Measurements from ENCODE around the gene FBXO28. TPM values are rescaled to one million over a fixed set of nuclear protein-coding genes. Genes with fewer than 3 reads are reported as not detected.

FBXO28 gene
- total RNA-seq, 1 donor from 2014 or later: 29.2 TPM

GRCh38 chr1:224198572-224198971 lies 84.7 kb downstream of the FBXO28 start:
- no peak for DNase-seq (ENCODE audit: low read depth, low spot score)
- Mint-ChIP-seq H3K4me3 (no peak overlapping the region), H3K27me3 (ENCODE audit: low read depth) (no peaks in the 10 kb centered on the region), H3K4me1 (peaks cover 6% of the 10 kb centered on the region), H3K36me3 (ENCODE audit: low read depth) (peaks cover 10% of the 10 kb centered on the region), H3K27ac (ENCODE audit: unreplicated experiment) (no peak overlapping the region), H3K9me3 (no peaks in the 10 kb centered on the region)
- TF ChIP-seq, protein P1, sequence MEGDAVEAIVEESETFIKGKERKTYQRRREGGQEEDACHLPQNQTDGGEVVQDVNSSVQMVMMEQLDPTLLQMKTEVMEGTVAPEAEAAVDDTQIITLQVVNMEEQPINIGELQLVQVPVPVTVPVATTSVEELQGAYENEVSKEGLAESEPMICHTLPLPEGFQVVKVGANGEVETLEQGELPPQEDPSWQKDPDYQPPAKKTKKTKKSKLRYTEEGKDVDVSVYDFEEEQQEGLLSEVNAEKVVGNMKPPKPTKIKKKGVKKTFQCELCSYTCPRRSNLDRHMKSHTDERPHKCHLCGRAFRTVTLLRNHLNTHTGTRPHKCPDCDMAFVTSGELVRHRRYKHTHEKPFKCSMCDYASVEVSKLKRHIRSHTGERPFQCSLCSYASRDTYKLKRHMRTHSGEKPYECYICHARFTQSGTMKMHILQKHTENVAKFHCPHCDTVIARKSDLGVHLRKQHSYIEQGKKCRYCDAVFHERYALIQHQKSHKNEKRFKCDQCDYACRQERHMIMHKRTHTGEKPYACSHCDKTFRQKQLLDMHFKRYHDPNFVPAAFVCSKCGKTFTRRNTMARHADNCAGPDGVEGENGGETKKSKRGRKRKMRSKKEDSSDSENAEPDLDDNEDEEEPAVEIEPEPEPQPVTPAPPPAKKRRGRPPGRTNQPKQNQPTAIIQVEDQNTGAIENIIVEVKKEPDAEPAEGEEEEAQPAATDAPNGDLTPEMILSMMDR (conservative IDR thresholded peaks at IDR 0.05): no peak

DNA sequence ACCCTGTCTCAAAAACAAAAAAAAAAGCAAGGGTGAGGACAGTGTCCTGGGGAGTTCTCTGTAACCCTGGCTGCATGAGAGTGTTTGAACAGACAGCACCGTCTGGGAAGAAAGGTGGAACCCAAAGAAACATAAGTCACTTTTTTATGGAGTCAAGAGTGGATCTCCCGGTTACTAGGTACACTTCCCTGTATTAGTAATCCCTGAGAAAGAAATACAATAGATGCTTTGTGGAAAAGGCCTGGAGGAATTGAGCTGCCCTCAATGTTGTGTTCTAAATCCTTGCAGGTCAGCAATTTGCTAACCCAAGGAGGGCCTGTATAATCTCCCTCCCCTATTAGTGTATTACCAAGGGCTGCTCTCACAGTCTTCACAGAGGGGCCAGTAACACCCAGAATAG lies 85.8 kb downstream of the FBXO28 start:
- peaks cover 9% of the 10 kb centered on the region for H3K4me1 Mint-ChIP-seq
- H3K9me3 Mint-ChIP-seq: no peaks in the 10 kb centered on the region
- H3K36me3 Mint-ChIP-seq (ENCODE audit: low read depth): peaks cover 5% of the 10 kb centered on the region
- TF ChIP-seq, protein P1 (conservative IDR thresholded peaks at IDR 0.05): no peak
- no peaks in the 10 kb centered on the region for H3K27me3 Mint-ChIP-seq (ENCODE audit: low read depth)
- H3K4me3 Mint-ChIP-seq: no peak overlapping the region
- H3K27ac Mint-ChIP-seq (ENCODE audit: unreplicated experiment): no peak overlapping the region
- no peak for DNase-seq (ENCODE audit: low read depth, low spot score)

DNA sequence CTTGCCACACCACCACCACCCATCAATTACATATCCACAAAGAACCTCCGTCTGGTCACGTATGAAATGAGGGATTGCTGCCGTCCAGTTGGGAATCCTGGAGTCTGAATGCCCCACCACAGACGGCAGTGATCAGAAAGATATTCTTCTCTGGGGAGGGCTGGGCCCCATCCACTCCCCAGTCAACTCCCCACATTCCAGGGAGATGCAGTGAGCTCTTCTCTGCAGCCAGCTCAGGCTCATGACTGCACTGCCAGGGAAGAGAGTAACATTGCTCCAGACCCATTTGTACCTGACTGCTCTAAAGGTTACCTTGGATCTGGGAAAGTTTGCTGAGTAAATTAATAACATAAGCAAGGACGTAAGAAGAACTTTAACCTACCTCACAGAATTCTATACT lies 87.5 kb downstream of the FBXO28 start:
- Mint-ChIP-seq H3K9me3 (no peaks in the 10 kb centered on the region), H3K36me3 (ENCODE audit: low read depth) (no peaks in the 10 kb centered on the region), H3K27me3 (ENCODE audit: low read depth) (no peaks in the 10 kb centered on the region), H3K4me3 (no peak overlapping the region), H3K4me1 (peaks cover 9% of the 10 kb centered on the region), H3K27ac (ENCODE audit: unreplicated experiment) (no peak overlapping the region)
- DNase-seq (ENCODE audit: low read depth, low spot score): no peak
- TF ChIP-seq, protein P1 (conservative IDR thresholded peaks at IDR 0.05): no peak

- TF ChIP-seq, protein P1 (conservative IDR thresholded peaks at IDR 0.05): no peak
- Mint-ChIP-seq H3K9me3 (no peaks in the 10 kb centered on the region), H3K4me3 (no peak overlapping the region), H3K36me3 (ENCODE audit: low read depth) (no peaks in the 10 kb centered on the region), H3K4me1 (peaks cover 9% of the 10 kb centered on the region), H3K27me3 (ENCODE audit: low read depth) (no peaks in the 10 kb centered on the region), H3K27ac (ENCODE audit: unreplicated experiment) (no peak overlapping the region)
- DNase-seq (ENCODE audit: low read depth, low spot score): no peak
Measured at GRCh38 chr1:224201853-224202252, 87.9 kb downstream of the FBXO28 start.

DNA sequence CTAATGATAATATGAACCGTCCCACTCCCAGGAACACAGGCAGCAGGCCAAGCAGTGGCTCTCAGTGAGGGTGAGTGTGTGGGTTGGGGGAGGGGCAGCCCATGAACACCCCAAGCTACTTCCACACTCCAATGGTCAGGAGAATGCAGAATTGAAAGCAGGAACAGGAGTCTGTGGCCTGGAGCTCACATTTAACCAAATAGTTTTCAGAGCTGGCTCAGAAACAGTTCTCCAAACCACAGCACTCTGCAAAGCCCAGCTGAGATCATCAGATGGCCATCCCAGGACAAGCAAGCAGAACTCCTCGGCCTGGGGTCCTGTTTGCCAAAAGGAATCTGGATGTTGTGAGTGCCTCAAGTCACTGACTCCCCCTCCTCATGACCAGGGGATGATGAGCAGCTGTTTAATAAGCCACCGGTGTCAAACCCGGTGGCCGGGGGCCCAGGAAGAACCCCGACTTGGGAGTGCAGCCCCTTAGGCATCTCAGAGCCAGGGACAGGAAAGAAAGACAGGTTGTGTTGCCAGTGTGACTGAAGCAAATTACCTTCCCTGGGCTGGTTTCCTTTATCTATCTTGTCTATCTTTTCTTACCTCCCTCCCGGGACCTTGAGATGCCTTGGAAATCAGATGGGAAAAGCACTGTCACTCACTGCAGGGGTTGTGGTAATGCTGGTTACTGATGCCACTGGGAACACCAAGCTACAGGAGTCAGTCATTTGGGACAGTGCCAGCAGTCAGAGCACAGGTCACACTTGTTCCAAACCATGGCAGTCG lies 89.5 kb downstream of the FBXO28 start:
- Mint-ChIP-seq H3K9me3 (no peaks in the 10 kb centered on the region), H3K27ac (ENCODE audit: unreplicated experiment) (no peak overlapping the region), H3K4me3 (no peak overlapping the region), H3K36me3 (ENCODE audit: low read depth) (no peaks in the 10 kb centered on the region), H3K27me3 (ENCODE audit: low read depth) (no peaks in the 10 kb centered on the region), H3K4me1 (peaks cover 9% of the 10 kb centered on the region)
- TF ChIP-seq, protein P1 (conservative IDR thresholded peaks at IDR 0.05): no peak
- no peak for DNase-seq (ENCODE audit: low read depth, low spot score)
